ENCODE data around the gene A2ML1. TPM values are rescaled to one million over a fixed set of nuclear protein-coding genes. Genes with fewer than 3 reads are reported as not detected.
A peak's percentile ranks its signal among the peaks of the same experiment; 100 is the strongest.
"Not testable (repeated sequence)": the region's sequence is repeated elsewhere in the genome, so short reads cannot be mapped to it uniquely, and the experiment has no call there.

Gene A2ML1
- total RNA-seq, 4 donors from 2014 or later: 5.7 to 9.8 (median 7.1) TPM

- no peaks in the 10 kb centered on the region for H3K27me3 ChIP-seq
- no peak for DNase-seq (ENCODE audit: low spot score in 2 of 2)
- H3K4me1 ChIP-seq: peaks cover 0 to 4% (median 0%) of the 10 kb centered on the region in 4 donors
- no peaks in the 10 kb centered on the region for H3K9me3 ChIP-seq
- TF ChIP-seq EP300 (IDR thresholded peaks at IDR 0.05) (no peak), POLR2A (IDR thresholded peaks at IDR 0.05) (no peak)
- TF ChIP-seq, protein P1, sequence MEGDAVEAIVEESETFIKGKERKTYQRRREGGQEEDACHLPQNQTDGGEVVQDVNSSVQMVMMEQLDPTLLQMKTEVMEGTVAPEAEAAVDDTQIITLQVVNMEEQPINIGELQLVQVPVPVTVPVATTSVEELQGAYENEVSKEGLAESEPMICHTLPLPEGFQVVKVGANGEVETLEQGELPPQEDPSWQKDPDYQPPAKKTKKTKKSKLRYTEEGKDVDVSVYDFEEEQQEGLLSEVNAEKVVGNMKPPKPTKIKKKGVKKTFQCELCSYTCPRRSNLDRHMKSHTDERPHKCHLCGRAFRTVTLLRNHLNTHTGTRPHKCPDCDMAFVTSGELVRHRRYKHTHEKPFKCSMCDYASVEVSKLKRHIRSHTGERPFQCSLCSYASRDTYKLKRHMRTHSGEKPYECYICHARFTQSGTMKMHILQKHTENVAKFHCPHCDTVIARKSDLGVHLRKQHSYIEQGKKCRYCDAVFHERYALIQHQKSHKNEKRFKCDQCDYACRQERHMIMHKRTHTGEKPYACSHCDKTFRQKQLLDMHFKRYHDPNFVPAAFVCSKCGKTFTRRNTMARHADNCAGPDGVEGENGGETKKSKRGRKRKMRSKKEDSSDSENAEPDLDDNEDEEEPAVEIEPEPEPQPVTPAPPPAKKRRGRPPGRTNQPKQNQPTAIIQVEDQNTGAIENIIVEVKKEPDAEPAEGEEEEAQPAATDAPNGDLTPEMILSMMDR (IDR thresholded peaks at IDR 0.05): no peak
- no peaks in the 10 kb centered on the region for H3K36me3 ChIP-seq
- no peak overlapping the region for H3K27ac ChIP-seq
- no peak overlapping the region for H3K4me3 ChIP-seq
- 66 to 70% methylated on average over 5 of the region's 5 CpGs for WGBS, 2 donors
Observed at GRCh38 chr12:8849876-8850275, 27.5 kb downstream of the A2ML1 start.

- no peak overlapping the region for H3K27ac ChIP-seq
- H3K36me3 ChIP-seq: no peaks in the 10 kb centered on the region
- no peaks in the 10 kb centered on the region for H3K27me3 ChIP-seq
- WGBS, 2 donors: 74% methylated on average over 7 of the region's 7 CpGs
- TF ChIP-seq EP300 (IDR thresholded peaks at IDR 0.05): no peak
- TF ChIP-seq POLR2A (IDR thresholded peaks at IDR 0.05): no peak
- TF ChIP-seq, protein P1 (IDR thresholded peaks at IDR 0.05): no peak
- H3K9me3 ChIP-seq: no peaks in the 10 kb centered on the region
- H3K4me1 ChIP-seq: no peaks in the 10 kb centered on the region
- no peak overlapping the region for H3K4me3 ChIP-seq
- no peak for DNase-seq (ENCODE audit: low spot score in 2 of 2)
Observed at GRCh38 chr12:8852119-8852518, 29.7 kb downstream of the A2ML1 start.

DNA sequence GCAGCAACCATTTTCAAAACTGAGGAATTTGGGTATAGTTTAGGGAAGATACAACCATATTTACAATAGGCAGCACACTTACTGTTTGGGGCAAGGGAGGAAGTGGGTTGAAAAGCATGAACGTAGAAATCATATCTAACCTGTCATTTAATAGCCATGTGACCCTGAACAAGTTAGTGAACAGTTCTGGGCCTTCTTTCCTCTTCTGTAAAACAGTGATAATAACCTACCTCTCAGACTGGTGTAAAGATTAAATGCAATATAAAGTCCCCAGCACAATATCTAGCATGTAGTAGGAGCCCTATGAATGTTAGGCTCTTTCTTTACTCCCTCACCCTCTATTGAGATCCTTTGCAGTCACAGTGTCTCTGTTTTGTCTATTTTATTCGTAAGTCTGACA is 33.5 kb downstream of the A2ML1 start:
- 41 to 42% methylated on average over 2 of the region's 2 CpGs for WGBS, 2 donors
- H3K27ac ChIP-seq: no peak overlapping the region

DNA sequence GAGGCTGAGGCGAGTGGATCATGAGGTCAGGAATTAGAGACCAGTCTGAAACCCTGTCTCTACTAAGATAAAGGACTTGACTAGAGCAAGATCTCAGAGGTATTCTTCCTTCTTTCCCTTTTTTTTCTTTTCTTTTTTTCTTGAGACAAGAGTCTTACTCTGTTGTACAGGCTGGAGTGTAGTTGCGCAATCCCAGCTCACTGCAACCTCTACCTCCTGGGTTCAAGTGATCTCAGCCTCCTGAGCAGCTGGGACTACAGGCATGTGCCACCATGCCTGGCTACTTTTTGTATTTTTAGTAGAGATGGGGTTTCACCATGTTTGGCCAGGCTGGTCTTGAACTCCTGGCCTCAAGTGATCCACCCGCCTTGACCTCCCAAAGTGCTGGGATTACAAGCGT is 37.0 kb downstream of the A2ML1 start:
- H3K36me3 ChIP-seq; H3K9me3 ChIP-seq; DNase-seq (ENCODE audit: low spot score in 2 of 2); H3K27me3 ChIP-seq; H3K4me3 ChIP-seq: not testable (repeated sequence)
- H3K27ac ChIP-seq: peak overlapping the region in 2 of 4 donors; percentile 65 to 69
- WGBS, 2 donors: 90 to 91% methylated on average over 4 of the region's 4 CpGs
- H3K4me1 ChIP-seq: peaks cover 0 to 16% (median 0%) of the 10 kb centered on the region in 4 donors

More for the DNA sequence above, 33.5 kb downstream of the A2ML1 start:
- Histone ChIP-seq H3K9me3 (no peaks in the 10 kb centered on the region), H3K4me3 (no peak overlapping the region), H3K4me1 (peaks cover 0 to 14% (median 0%) of the 10 kb centered on the region in 4 donors), H3K27me3 (no peaks in the 10 kb centered on the region), H3K36me3 (no peaks in the 10 kb centered on the region)
- DNase-seq (ENCODE audit: low spot score in 2 of 2): no peak
- TF ChIP-seq EP300 (IDR thresholded peaks at IDR 0.05): no peak
- TF ChIP-seq POLR2A (IDR thresholded peaks at IDR 0.05): no peak
- TF ChIP-seq, protein P1 (IDR thresholded peaks at IDR 0.05): no peak

DNA sequence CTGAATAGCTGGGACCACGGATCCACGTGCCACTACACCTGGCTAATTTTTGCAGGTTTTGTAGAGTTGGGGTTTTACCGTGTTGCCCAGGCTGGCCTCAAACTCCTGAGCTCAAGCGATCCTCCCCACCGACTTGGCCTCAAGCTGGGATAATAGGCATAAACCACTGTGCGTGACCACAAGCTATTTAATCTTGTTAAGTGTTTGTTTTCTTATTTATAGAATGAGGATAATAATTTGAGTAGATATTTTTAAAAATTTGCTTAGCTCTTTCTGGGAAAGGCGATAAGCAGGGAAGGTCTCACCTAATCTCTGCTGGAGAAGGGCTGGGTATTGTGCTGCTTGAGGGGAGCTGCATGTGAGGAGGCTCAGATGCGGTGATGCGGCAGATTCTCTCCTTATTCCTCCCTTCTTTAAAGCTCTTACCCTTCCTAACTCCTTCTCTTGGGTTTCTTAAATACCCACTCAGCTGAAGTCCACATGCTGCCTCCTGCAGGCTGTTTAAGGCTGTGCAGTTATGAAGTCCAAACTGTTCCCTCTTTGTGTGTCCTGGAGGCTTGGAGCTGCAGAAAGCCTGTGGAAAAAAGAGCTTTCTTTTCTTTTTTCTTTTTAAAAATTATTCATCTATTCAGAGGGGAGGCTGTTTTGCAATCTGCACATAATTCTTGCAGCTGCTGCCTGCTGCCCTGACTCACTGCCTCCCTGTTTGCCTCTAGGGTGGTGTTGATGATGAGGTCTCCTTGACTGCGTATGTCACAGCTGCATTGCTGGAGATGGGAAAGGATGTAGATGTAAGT is 37.9 kb downstream of the A2ML1 start:
- H3K9me3 ChIP-seq: no peaks in the 10 kb centered on the region
- peaks cover 0 to 16% (median 0%) of the 10 kb centered on the region in 4 donors for H3K4me1 ChIP-seq
- no peak overlapping the region for H3K4me3 ChIP-seq
- H3K36me3 ChIP-seq: no peaks in the 10 kb centered on the region
- H3K27me3 ChIP-seq: no peaks in the 10 kb centered on the region
- WGBS, 2 donors: 74 to 75% methylated on average over 10 of the region's 10 CpGs
- peak overlapping the region in 3 of 4 donors; percentile 7 to 69 (median 65) for H3K27ac ChIP-seq
- TF ChIP-seq, protein P1 (IDR thresholded peaks at IDR 0.05): peak; percentile 60 to 70 (median 64)
- TF ChIP-seq POLR2A (IDR thresholded peaks at IDR 0.05) (no peak), EP300 (IDR thresholded peaks at IDR 0.05) (peak in 1 of 2 donors; percentile 33)
- DNase-seq (ENCODE audit: low spot score in 2 of 2): peak; percentile 28 to 52

Data from tibial nerve (tissue), 4 donors.